KBM-7 (cell line): ENCODE measurements around the gene NCS1.

Experiments
- DNase-seq: peaks from one replicate; pipeline ENCODE4 v3.0.0-alpha.2; 2015
- in situ Hi-C: fragments of 300-500 bp; cut with MboI; formaldehyde crosslinking; loops from 2 replicates; pipeline ENCODE4 v1.14.3; 2020; ENCODE audit warnings: low sequenced_read_pairs, low pct_unique_long_range_greater_than_20kb, mixed read lengths

The NCS1 gene

GRCh38 chr9:130172161-130172857, at the start of gene NCS1:
NCS1 (plus strand) TSS chr9:130172404; CDS start chr9:130172664, 260 bp downstream.
- in situ Hi-C loops: no loop called here
- DNase-seq: no peak

GRCh38 chr9:130122456-130122855, 49.7 kb upstream of the NCS1 start:
- DNase-seq: no peak
- in situ Hi-C loops: no loop called here

- DNase-seq: no peak
- in situ Hi-C loops: no loop called here
Measured at GRCh38 chr9:130124085-130124860, 47.9 kb upstream of the NCS1 start.

GRCh38 chr9:130126721-130127433, 45.3 kb upstream of the NCS1 start:
- DNase-seq: no peak
- in situ Hi-C loops: no loop called here

- DNase-seq: peak; percentile 59
- in situ Hi-C loops: no loop called here
Measured at GRCh38 chr9:130128251-130128650, 44.0 kb upstream of the NCS1 start.

GRCh38 chr9:130128733-130129431, 43.3 kb upstream of the NCS1 start:
- in situ Hi-C loops: no loop called here

GRCh38 chr9:130129432-130130061, 42.7 kb upstream of the NCS1 start:
- in situ Hi-C loops: no loop called here
- DNase-seq: peak; percentile 13

More at GRCh38 chr9:130128733-130129431, 43.3 kb upstream of the NCS1 start:
- DNase-seq: peak; percentile 86

GRCh38 chr9:130132746-130133145, 39.5 kb upstream of the NCS1 start:
- in situ Hi-C loops: no loop called here
- no peak for DNase-seq

GRCh38 chr9:130137081-130137640, 35.0 kb upstream of the NCS1 start:
- in situ Hi-C loops: no loop called here
- DNase-seq: no peak

- DNase-seq: no peak
- in situ Hi-C loops: no loop called here
Measured at GRCh38 chr9:130137641-130138081, 34.5 kb upstream of the NCS1 start.

- in situ Hi-C loops: no loop called here
- DNase-seq: peak; percentile 45
Measured at GRCh38 chr9:130138171-130138653, 34.0 kb upstream of the NCS1 start.

- DNase-seq: no peak
- in situ Hi-C loops: no loop called here
Measured at GRCh38 chr9:130138791-130139190, 33.4 kb upstream of the NCS1 start.

- in situ Hi-C loops: no loop called here
- DNase-seq: no peak
Measured at GRCh38 chr9:130139251-130139650, 33.0 kb upstream of the NCS1 start.

- peak; percentile 86 for DNase-seq
- in situ Hi-C loops: no loop called here
Measured at GRCh38 chr9:130140706-130141105, 31.5 kb upstream of the NCS1 start.

- in situ Hi-C loops: no loop called here
- no peak for DNase-seq
Measured at GRCh38 chr9:130142056-130142455, 30.1 kb upstream of the NCS1 start.

GRCh38 chr9:130142641-130143040, 29.6 kb upstream of the NCS1 start:
- DNase-seq: no peak
- in situ Hi-C loops: no loop called here

- no peak for DNase-seq
- in situ Hi-C loops: no loop called here
Measured at GRCh38 chr9:130143279-130143893, 28.8 kb upstream of the NCS1 start.

- DNase-seq: peak; percentile 41
- in situ Hi-C loops: no loop called here
Measured at GRCh38 chr9:130143958-130144366, 28.2 kb upstream of the NCS1 start.
